ENCODE results near the gene PCMTD2.

The PCMTD2 gene

GRCh38 chr20:64257107-64257757 lies 1.7 kb downstream of the PCMTD2 start:
- no peak for TF ChIP-seq CTCF (IDR thresholded peaks at IDR 0.05; ENCODE audit: control insufficient read depth, extremely low read depth, insufficient read depth)
- peak overlapping the region; percentile 87 for H3K4me3 ChIP-seq (ENCODE audit: low read depth, low read length)

GRCh38 chr20:64258071-64258823 lies 2.7 kb downstream of the PCMTD2 start:
- no peak for DNase-seq (ENCODE audit: low read depth)
- no peak overlapping the region for H3K4me3 ChIP-seq (ENCODE audit: low read depth, low read length)
- no peak for TF ChIP-seq CTCF (IDR thresholded peaks at IDR 0.05; ENCODE audit: control insufficient read depth, extremely low read depth, insufficient read depth)

More at GRCh38 chr20:64257107-64257757, 1.7 kb downstream of the PCMTD2 start:
- no peak for DNase-seq (ENCODE audit: low read depth)

- DNase-seq (ENCODE audit: low read depth), result no peak
- no peak for TF ChIP-seq CTCF (IDR thresholded peaks at IDR 0.05; ENCODE audit: control insufficient read depth, extremely low read depth, insufficient read depth)
- H3K4me3 ChIP-seq (ENCODE audit: low read depth, low read length), result no peak overlapping the region
These were observed 4.7 kb downstream of the PCMTD2 start for GRCh38 chr20:64260239-64260638.

- TF ChIP-seq CTCF (IDR thresholded peaks at IDR 0.05; ENCODE audit: control insufficient read depth, extremely low read depth, insufficient read depth), result no peak
- no peak overlapping the region for H3K4me3 ChIP-seq (ENCODE audit: low read depth, low read length)
- DNase-seq (ENCODE audit: low read depth), result no peak
These were observed 5.6 kb downstream of the PCMTD2 start for GRCh38 chr20:64261138-64261537.

- TF ChIP-seq CTCF (IDR thresholded peaks at IDR 0.05; ENCODE audit: control insufficient read depth, extremely low read depth, insufficient read depth), result no peak
- DNase-seq (ENCODE audit: low read depth), result no peak
- H3K4me3 ChIP-seq (ENCODE audit: low read depth, low read length), result no peak overlapping the region
These were observed 8.5 kb downstream of the PCMTD2 start for GRCh38 chr20:64264091-64264490.

- no peak overlapping the region for H3K4me3 ChIP-seq (ENCODE audit: low read depth, low read length)
- no peak for DNase-seq (ENCODE audit: low read depth)
- no peak for TF ChIP-seq CTCF (IDR thresholded peaks at IDR 0.05; ENCODE audit: control insufficient read depth, extremely low read depth, insufficient read depth)
These were observed 9.7 kb downstream of the PCMTD2 start for GRCh38 chr20:64265201-64265600.

Measured in LNCaP clone FGC (cell line).